ENCODE measurements around the gene COL5A1.

COL5A1 gene

GRCh38 chr9:134858051-134858841 is 216.6 kb downstream of the COL5A1 start:
- DNase-seq: no peak

DNA sequence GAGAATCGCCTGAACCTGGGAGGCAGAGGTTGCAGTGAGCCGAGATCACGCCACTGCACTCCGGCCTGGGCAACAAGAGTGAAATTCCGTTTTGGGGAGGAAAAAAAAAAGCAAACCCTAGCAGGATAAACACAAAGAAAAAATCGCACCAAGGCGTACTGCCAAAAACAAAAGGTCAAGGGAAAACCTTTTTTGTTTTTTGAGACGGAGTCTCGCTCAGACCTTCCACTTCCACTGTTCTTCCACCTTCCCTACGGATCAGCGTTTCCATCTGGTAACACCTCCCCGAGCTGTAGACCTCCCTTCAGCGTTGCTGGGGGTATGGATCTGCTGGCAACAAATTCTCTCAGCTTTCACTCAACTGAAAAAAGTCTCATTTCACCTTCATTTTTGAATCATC is 218.9 kb downstream of the COL5A1 start:
- DNase-seq: no peak

DNA sequence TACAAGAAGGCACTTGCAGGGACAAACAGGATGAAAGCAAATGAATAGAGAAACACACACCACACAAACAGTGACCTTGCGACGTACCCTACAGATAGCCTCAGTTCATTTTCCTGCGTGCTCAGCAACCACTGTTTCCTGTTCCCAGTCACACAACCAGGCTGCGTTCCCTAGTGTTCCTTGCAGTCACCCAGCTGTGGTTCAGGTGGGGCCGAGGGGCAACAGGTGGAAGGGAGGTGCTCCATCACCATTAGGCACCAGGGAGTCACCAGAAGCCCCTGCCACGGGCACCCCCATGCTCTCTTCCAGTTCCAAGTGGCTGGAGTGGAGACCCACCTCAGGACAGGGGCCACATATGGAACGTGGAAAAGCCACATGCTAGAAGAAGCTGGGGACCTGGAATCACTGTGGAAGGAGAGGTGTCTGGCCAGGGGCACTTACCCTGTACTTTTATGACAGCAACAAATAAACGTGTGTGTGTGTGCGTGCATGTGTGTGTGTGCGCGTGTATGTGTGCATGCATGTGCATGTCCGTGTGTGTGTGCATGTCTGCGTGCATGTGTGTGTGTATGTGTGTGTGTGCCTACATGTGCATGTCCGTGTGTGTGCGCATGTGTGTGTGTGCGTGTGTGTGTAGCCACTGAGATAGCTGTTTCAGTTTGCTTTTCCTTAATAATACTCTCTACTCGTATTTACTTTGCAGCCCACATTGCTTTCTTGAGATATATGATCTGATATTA is 220.2 kb downstream of the COL5A1 start:
- DNase-seq: no peak

- DNase-seq: no peak
These were observed 221.8 kb downstream of the COL5A1 start for GRCh38 chr9:134863306-134863902.

DNA sequence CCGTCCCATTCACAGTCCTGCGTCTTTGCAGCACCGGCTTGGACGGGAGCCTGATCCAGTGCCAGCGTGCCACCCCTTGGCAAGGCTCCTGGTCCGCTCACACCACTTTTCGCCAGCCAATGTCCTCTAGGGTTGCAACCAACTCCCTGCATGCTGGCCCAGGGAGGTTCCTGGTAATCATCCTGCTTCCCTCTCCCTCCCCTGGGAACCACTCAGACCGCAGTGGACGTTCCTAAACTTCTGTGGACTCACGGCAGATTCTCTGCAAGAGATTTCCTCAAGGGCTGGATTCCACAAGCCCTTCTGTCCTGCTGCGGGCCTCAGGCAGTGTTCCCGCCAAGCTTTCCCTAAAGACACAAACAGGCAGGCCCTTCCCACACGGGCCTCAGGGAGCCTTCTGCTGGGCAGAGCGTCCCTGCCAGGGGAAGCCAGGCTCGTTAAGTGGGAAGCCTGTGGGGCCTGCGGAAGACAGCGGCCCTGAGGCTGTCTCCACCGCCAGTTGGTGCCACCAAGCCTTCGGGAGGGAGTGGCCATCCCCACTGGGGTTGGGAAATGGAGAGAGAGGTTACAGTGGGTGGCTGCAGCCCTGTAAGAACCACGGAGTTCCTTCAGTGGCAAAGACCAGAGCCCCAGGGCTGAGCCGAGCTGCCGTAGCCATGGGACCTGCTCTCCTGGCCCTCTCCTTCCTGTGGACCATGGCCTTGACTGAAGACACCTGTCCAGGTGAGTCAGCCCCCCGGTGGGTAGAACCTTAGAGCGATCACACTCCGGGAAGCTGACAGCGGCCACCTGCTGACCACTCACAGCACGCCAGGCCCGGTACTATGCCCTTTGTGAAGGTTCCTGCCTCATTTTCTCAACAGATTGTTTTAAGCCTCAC is 222.6 kb downstream of the COL5A1 start:
- DNase-seq: no peak

DNA sequence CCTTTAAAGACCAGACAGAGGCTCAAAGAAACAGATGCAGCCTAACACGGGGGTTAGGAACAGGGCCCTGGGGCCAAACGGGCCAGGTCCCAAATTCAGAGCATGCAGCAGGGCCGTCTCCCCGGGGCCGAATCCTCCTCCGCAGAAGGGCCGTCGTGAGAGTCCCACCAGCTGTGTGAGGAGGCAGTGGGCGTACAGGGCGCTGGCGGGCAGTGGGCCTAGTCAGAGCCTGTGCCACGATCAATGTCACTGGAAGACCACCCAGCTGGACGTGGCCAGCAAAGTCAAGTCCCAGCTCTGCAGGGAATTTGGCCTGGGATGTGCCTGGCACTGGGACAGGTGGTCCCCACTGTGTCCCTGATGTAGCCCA is 223.2 kb downstream of the COL5A1 start:
- no peak for DNase-seq

DNA sequence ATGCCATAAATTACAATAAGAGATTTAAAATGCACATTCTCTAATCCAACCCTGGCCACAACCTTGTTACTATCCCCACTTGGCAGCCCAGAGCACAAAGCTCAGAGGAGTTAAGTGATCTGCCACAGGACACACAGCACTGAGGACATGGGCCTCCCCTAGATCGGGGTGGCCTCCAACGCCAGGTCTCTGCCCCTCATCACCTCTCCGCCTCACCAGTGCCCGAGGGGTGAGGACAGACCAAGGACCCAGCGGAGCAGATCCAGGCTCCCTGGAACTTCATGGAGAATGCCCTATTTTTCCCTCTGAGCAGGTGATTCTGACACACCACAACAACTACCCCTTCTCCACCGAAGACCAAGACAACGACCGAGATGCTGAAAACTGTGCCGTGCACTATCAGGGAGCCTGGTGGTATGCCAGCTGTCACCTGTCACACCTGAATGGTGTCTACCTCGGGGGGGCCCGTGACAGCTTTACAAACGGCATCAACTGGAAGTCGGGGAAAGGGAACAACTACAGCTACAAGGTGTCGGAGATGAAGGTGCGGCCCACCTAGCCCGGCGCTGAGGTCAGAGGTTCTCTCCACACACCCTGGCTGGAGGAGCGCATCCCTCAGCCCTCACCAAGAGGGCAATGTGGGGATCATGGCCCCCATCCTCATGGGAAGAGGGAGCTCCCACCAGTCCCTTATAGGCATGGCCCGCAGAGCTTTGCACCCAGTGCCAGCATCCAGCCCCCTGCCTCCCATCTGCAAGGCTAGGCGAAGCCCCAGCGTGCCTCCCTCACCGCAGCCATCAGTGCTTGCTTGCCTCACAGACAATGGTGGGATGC is 226.5 kb downstream of the COL5A1 start:
- DNase-seq: no peak

DNA sequence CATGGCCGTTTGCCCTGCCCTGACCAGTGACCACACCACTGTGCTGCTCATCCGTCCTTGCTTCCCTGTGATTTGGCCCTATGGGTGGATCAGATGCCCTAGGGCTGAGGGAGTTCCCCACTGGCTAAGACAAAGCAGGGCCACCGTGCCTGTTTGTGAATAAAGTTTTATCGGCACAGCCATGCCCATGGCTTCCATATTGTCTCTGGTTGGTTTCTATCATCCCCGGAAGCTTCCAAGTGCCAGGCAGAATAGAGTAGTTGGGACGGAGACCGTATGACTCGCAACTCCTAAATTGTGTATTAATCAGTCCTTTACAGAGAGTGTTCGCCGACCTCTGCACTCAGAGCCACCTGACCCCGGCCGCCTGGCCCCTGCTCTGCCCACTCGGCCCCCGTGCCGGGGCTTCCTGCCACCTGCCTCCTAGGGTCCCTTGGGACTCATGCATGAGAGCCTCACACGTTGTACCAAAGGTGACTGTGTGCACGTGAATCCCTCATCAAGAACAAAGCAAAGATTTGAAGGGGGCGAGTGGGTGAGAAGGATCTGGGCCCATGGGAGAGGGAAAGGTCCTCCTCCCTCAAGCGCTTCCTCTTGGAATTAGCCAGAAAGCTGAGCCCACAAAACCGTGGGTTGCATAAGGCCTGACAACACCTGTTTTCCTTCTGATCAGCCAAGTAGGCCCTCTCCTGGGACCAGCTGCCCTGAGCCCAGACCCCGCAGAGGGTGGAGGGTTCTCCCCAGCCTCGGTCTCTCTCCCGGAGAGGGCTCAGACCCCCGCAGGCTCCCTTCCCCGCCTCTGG is 227.3 kb downstream of the COL5A1 start:
- DNase-seq: no peak

GRCh38 chr9:134869554-134870300 is 228.1 kb downstream of the COL5A1 start:
- DNase-seq: no peak

DNA sequence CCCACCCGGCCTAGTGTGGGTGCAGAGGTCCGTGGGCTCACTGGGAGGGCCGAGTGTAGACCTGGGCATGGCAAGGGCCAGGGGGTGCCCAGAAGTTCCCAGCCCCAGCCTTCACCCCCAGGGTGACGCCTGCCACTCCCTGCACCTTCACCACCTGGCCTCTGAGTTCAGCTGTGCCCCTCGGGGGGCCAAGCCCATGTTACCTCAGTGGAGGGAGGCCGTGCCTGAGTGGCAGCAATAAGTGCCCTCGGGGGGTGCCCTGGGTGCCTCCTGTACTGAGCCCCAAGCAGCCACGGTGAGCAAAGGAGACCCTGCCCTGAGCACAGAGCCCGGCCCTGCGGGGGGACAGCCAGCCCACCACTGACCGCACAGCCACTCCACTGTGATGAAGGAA is 228.7 kb downstream of the COL5A1 start:
- no peak for DNase-seq

DNA sequence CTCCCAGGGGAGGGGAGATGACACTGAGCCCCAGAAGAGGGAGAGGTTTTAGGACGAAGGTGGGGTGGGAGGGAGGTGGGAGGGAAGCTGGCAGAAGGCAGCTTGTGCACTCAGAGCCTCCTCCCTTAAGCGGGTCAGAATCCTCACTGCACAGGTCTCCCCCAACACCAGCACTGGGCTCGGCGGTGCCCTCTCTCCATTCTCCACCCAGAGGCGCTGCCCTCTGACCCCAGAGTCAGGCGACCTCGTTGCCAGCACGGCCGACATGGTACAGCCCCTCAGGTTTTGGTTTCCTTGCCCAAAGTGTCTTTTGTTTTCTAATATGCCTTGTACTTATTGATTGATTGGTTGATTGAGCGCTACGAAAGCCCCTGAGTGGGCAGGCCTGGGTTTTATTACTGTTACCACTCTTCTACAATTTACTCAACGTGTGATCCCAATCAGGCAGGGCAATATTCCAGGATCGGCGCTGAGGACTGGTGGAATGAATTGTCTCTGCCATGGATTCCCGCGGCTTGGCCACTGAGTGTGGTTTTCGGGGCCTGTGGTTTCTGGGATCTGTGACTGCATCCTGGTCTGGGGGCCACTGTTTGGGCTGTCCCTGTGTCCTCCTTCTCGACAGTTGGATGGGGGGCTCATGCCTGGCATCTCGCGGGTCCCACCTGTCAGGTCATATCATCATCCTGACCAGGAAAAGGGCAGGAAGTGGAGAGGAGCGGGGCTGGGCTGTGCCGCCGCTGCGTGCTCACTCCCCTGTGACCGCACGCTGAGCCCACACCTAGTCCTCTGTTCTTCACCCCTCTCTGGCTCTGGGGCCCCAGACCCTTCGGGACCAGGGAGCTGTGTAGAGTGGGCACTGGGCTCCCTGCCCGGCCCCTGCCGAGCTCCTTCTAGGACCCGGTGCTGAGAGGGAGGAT is 229.4 kb downstream of the COL5A1 start:
- DNase-seq: no peak

DNA sequence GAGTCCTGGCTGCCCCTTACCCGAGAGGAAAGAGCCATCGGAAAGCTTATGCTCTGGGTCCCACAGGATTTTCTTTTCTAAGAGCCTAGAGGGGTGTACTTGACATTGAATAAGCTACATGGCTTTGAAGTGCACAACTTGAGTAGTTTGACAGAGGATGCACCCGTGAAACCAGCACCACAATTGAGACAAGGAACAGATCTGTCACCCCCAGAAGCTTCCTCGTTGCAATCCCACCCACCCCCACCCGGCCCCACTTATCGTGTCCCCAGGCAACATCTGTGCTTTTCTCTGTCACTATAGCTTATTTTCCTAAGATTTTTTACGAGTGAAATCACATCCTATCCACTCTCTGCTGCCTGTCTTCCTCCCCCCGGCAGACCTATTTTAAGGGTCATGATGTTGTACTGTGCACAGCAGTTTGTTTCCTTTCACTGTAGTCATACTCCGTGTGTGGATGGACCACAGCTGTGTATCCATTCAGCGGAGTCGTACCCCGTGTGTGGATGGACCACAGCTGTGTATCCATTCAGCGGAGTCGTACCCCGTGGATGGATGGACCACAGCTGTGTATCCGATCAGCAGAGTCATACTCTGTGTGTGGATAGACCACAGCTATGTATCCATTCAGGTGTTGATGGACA is 230.2 kb downstream of the COL5A1 start:
- no peak for DNase-seq

- no peak for DNase-seq
These were observed 231.1 kb downstream of the COL5A1 start for GRCh38 chr9:134872482-134873231.

- DNase-seq: no peak
These were observed 233.8 kb downstream of the COL5A1 start for GRCh38 chr9:134875371-134875770.

DNA sequence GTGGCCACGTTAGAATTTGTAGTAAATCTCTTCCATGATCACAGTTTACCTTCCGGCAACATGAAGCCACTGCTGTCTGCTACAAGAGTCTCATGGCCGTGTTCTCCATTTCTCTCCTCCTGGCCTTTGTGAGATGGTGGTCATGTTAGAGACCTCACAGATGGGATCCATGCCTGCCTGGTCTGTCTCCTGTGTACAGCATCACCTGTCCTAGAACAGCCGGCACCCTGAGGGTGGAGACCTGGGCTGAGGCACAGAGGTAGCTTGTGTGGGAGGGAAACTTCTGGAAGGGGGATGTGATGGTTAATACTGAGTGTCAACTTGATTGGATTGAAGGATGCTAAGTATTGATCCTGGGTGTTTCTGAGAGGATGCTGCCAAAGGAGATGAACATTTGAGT is 235.9 kb downstream of the COL5A1 start:
- no peak for DNase-seq

GRCh38 chr9:134879664-134880483 is 238.3 kb downstream of the COL5A1 start:
- no peak for DNase-seq
